Gastrocnemius medialis (tissue), 4 donors: ENCODE measurements around the gene PTDSS2. TPM values are rescaled to one million over a fixed set of nuclear protein-coding genes. Genes with fewer than 3 reads are reported as not detected.

ENCODE experiments used
- ATAC-seq, 2 donors: fragments of 150-250 bp; one replicate each; pipeline ENCODE4 v1.9.1; 2016
- DNase-seq, 2 donors: peaks; one replicate each; pipeline ENCODE4 v3.0.0-alpha.2; 2019
- H3K27ac ChIP-seq, 4 donors: fragments of 200-600 bp; sonication (generic); 1 replicate in 1 of 4; 2 replicates in 3 of 4; pipeline ENCODE4 v1.5.1; 2016 to 2018; ENCODE audit warnings: mild to moderate bottlenecking in 2 of 4, moderate library complexity in 1 of 4
- H3K27me3 ChIP-seq, 3 donors: fragments of 200-600 bp; sonication (generic) in 2 of 3; 1 replicate in 1 of 3; 2 replicates in 2 of 3; pipeline versions ENCODE4 v1.5.1 to v1.6.0; 2016 to 2019; ENCODE audit warnings: mild to moderate bottlenecking in 1 of 3, moderate library complexity in 1 of 3
- H3K36me3 ChIP-seq, 2 donors: fragments of 200-600 bp; sonication (generic) in 1 of 2; one replicate each; pipeline ENCODE4 v1.5.1; 2017 to 2018
- H3K4me1 ChIP-seq, 2 donors: fragments of 200-600 bp; sonication (generic) in 1 of 2; one replicate each; pipeline ENCODE4 v1.5.1; 2016 to 2017; ENCODE audit warnings: mild to moderate bottlenecking in 2 of 2
- H3K4me3 ChIP-seq, 4 donors: fragments of 200-600 bp; sonication (generic) in 3 of 4; 1 replicate in 1 of 4; 2 replicates in 3 of 4; pipeline ENCODE4 v1.5.1; 2016 to 2019; ENCODE audit warnings: mild to moderate bottlenecking in 2 of 4
- H3K9me3 ChIP-seq, 3 donors: fragments of 200-600 bp; sonication (generic) in 2 of 3; 1 replicate in 1 of 3; 2 replicates in 2 of 3; pipeline ENCODE4 v1.5.1; 2016 to 2019
- POLR2A ChIP-seq, 2 donors: fragments of 450-650 bp; IDR thresholded peaks; one replicate each; pipeline ENCODE4 v1.6.1; 2017; ENCODE audit warnings: antibody characterized with exemption in 2 of 2, mild to moderate bottlenecking in 2 of 2, moderate library complexity in 2 of 2
- in situ Hi-C, 4 donors: fragments of 200-750 bp; cut with MboI; loops; one replicate each; pipeline versions ENCODE4 v1.15.0 to v1.8.0; 2017; ENCODE audit warnings: low sequenced_read_pairs in 4 of 4
- intact Hi-C: fragments of 100-400 bp; cut with DNase I; formaldehyde crosslinking; loops from one replicate; pipeline ENCODE4 v1.15.1; 2023; ENCODE audit warnings: low total_unique reads
- total RNA-seq, 4 donors: library from RNA; depleted of rRNA; stranded (reverse); fragments of >200 nt; gene quantifications; one replicate each; pipeline versions ENCODE4 v1.1.0 to v1.2.3, GENCODE V29; 2016
- TF ChIP-seq, protein P1 (sequence below), 5 experiments: fragments of 450-650 bp in 3 of 5; fragments of 200-600 bp in 2 of 5; sonication (generic) in 2 of 5; IDR thresholded peaks in 4 of 5; conservative IDR thresholded peaks in 1 of 5; 1 replicate in 4 of 5; 2 replicates in 1 of 5; pipeline ENCODE4 v1.5.1; 2016 to 2019; ENCODE audit warnings: antibody characterized with exemption in 5 of 5, mild to moderate bottlenecking in 3 of 5, moderate library complexity in 3 of 5

PTDSS2 gene
- total RNA-seq, 4 donors from 2014 or later, result 21.7 to 31.5 (median 23.7) TPM

DNA sequence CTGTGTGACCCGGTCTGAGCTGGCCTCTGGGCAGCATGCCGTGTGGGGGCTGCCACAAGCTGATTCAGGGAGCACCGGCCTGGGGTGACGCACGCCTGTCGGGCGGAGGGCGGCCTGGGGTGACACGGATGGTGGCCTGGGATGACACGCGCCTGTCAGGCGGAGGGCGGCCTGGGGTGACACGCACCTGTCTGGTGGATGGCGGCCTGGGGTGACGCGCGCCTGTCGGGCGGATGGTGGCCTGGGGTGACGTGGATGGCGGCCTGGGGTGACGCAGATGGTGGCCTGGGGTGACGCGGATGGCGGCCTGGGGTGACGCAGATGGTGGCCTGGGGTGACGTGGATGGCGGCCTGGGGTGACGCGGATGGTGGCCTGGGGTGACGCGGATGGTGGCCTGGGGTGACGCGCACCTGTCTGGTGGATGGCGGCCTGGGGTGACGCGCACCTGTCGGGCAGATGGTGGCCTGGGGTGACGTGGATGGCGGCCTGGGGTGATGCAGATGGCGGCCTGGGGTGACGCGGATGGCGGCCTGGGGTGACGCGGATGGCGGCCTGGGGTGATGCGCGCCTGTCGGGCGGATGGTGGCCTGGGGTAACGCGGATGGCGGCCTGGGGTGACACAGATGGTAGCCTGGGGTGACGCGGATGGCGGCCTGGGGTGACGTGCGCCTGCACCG is 21.5 kb downstream of the PTDSS2 start:
- Histone ChIP-seq H3K27me3 (no peaks in the 10 kb centered on the region), H3K9me3 (no peaks in the 10 kb centered on the region), H3K4me1 (peaks cover 8 to 21% of the 10 kb centered on the region in 2 donors), H3K4me3 (no peak overlapping the region), H3K27ac (no peak overlapping the region), H3K36me3 (no peaks in the 10 kb centered on the region)
- intact Hi-C loops (no loop called here), in situ Hi-C loops (no loop called here)
- no peak for DNase-seq
- no peak for ATAC-seq
- TF ChIP-seq POLR2A (IDR thresholded peaks at IDR 0.05), result no peak
- TF ChIP-seq, protein P1, sequence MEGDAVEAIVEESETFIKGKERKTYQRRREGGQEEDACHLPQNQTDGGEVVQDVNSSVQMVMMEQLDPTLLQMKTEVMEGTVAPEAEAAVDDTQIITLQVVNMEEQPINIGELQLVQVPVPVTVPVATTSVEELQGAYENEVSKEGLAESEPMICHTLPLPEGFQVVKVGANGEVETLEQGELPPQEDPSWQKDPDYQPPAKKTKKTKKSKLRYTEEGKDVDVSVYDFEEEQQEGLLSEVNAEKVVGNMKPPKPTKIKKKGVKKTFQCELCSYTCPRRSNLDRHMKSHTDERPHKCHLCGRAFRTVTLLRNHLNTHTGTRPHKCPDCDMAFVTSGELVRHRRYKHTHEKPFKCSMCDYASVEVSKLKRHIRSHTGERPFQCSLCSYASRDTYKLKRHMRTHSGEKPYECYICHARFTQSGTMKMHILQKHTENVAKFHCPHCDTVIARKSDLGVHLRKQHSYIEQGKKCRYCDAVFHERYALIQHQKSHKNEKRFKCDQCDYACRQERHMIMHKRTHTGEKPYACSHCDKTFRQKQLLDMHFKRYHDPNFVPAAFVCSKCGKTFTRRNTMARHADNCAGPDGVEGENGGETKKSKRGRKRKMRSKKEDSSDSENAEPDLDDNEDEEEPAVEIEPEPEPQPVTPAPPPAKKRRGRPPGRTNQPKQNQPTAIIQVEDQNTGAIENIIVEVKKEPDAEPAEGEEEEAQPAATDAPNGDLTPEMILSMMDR (IDR thresholded peaks at IDR 0.05 in 4 of 5, conservative IDR thresholded peaks at IDR 0.05 in 1 of 5), result no peak

DNA sequence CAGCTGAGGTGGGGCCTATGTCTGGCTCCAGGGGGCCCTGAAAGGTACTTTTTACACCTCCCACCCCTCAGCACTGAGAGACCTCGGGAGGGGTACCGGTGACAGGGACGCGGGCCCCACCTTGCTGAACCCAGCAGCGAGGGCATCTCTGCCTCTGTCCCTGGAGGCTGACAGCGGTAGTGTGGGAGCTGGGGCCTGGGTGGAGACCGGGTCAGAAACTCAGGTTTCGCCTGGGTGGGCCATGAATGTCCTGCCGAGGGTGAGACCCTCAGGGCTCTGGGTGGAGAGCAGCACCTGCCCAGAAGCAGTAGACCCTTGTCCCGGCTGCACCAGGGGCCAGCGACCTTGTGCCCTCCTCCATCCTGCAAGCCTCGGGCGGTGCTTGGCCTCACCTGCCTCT is 22.2 kb downstream of the PTDSS2 start:
- no peaks in the 10 kb centered on the region for H3K36me3 ChIP-seq
- DNase-seq (no peak), ATAC-seq (no peak)
- peaks cover 8 to 21% of the 10 kb centered on the region in 2 donors for H3K4me1 ChIP-seq
- no peak overlapping the region for H3K4me3 ChIP-seq
- intact Hi-C loops (no loop called here), in situ Hi-C loops (no loop called here)
- H3K27ac ChIP-seq, result no peak overlapping the region
- no peaks in the 10 kb centered on the region for H3K9me3 ChIP-seq
- no peaks in the 10 kb centered on the region for H3K27me3 ChIP-seq
- TF ChIP-seq POLR2A (IDR thresholded peaks at IDR 0.05), result no peak
- TF ChIP-seq, protein P1 (IDR thresholded peaks at IDR 0.05 in 4 of 5, conservative IDR thresholded peaks at IDR 0.05 in 1 of 5), result no peak

DNA sequence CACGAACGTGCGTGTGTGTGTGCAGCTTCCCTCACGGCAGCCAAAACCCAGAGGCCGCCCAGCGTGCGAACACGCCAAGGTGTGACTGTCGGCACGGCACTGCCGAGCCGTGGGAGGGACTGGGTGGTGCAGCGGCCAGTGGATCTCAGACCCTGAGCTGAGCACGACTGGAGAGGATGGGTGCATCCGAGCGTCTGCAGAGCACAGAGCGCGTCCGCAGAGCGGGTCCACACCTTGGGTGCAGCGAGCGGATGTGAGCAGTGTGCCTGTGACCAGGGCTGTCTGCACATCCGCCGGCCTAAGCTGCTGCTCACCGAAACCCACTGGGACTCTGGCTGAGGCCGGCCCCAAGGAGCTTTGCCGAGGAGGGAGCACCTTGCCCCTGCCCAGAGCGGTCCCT is 22.7 kb downstream of the PTDSS2 start:
- Histone ChIP-seq H3K4me1 (peaks cover 8 to 21% of the 10 kb centered on the region in 2 donors), H3K9me3 (no peaks in the 10 kb centered on the region), H3K36me3 (no peaks in the 10 kb centered on the region), H3K4me3 (no peak overlapping the region), H3K27me3 (no peaks in the 10 kb centered on the region), H3K27ac (no peak overlapping the region)
- ATAC-seq (no peak), DNase-seq (no peak)
- intact Hi-C loops, result no loop called here
- TF ChIP-seq, protein P1 (IDR thresholded peaks at IDR 0.05 in 4 of 5, conservative IDR thresholded peaks at IDR 0.05 in 1 of 5), result no peak
- TF ChIP-seq POLR2A (IDR thresholded peaks at IDR 0.05), result no peak
- in situ Hi-C loops, result no loop called here

DNA sequence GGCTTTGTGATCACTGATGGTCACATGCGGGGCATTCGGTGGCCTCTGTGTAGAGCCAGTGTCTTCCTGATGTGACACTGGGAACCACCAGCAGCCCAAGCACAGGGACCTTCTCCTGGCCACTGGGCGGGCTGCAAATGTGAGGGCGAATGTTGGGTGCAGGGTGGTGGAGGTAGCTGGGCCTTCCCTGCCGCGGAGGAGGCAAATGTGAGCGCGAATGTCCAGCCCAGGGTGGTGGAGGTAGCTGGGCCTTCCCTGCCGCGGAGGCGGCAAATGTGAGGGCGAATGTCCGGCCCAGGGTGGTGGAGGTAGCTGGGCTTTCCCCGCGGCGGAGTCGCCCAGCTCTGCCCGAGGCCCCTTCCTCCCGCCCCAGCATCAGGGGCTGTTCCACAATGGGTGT is 23.3 kb downstream of the PTDSS2 start:
- no peak overlapping the region for H3K27ac ChIP-seq
- H3K27me3 ChIP-seq, result no peaks in the 10 kb centered on the region
- no peak for ATAC-seq
- TF ChIP-seq, protein P1 (IDR thresholded peaks at IDR 0.05 in 4 of 5, conservative IDR thresholded peaks at IDR 0.05 in 1 of 5), result no peak
- TF ChIP-seq POLR2A (IDR thresholded peaks at IDR 0.05), result no peak
- in situ Hi-C loops, result no loop called here
- DNase-seq, result no peak
- H3K9me3 ChIP-seq, result no peaks in the 10 kb centered on the region
- H3K4me1 ChIP-seq, result peaks cover 8 to 16% of the 10 kb centered on the region in 2 donors
- H3K36me3 ChIP-seq, result no peaks in the 10 kb centered on the region
- H3K4me3 ChIP-seq, result no peak overlapping the region
- intact Hi-C loops, result no loop called here
